ENCODE results near the gene UBE2L5.

UBE2L5 gene

GRCh38 chr13:30406779-30407416 is 15.4 kb upstream of the UBE2L5 start:
- no peak for DNase-seq (ENCODE audit: low spot score)

- DNase-seq (ENCODE audit: low spot score): peak; percentile 92
Observed at GRCh38 chr13:30408319-30409101, 13.8 kb upstream of the UBE2L5 start.

GRCh38 chr13:30409886-30410704 is 12.2 kb upstream of the UBE2L5 start:
- DNase-seq (ENCODE audit: low spot score): peak; percentile 79

GRCh38 chr13:30410705-30411125 is 11.6 kb upstream of the UBE2L5 start:
- no peak for DNase-seq (ENCODE audit: low spot score)

- DNase-seq (ENCODE audit: low spot score): no peak
Observed at GRCh38 chr13:30412346-30412745, 9.9 kb upstream of the UBE2L5 start.

- DNase-seq (ENCODE audit: low spot score): no peak
Observed at GRCh38 chr13:30413842-30414241, 8.5 kb upstream of the UBE2L5 start.

GRCh38 chr13:30415430-30416030 is 6.8 kb upstream of the UBE2L5 start:
- DNase-seq (ENCODE audit: low spot score): no peak

- DNase-seq (ENCODE audit: low spot score): no peak
Observed at GRCh38 chr13:30416471-30416870, 5.8 kb upstream of the UBE2L5 start.

- DNase-seq (ENCODE audit: low spot score): no peak
Observed at GRCh38 chr13:30418075-30418716, 4.1 kb upstream of the UBE2L5 start.

GRCh38 chr13:30418717-30419459 is 3.4 kb upstream of the UBE2L5 start:
- DNase-seq (ENCODE audit: low spot score): no peak

GRCh38 chr13:30421093-30422053 is 920 bp upstream of the UBE2L5 start:
- peak; percentile 93 for DNase-seq (ENCODE audit: low spot score)

GRCh38 chr13:30423891-30424290 is 1.6 kb downstream of the UBE2L5 start:
- no peak for DNase-seq (ENCODE audit: low spot score)

- DNase-seq (ENCODE audit: low spot score): no peak
Observed at GRCh38 chr13:30429235-30429634, 6.9 kb downstream of the UBE2L5 start.

GRCh38 chr13:30429721-30430694 is 7.7 kb downstream of the UBE2L5 start:
- DNase-seq (ENCODE audit: low spot score): peak; percentile 79

- no peak for DNase-seq (ENCODE audit: low spot score)
Observed at GRCh38 chr13:30431269-30431940, 9.1 kb downstream of the UBE2L5 start.

GRCh38 chr13:30435911-30436451 is 13.7 kb downstream of the UBE2L5 start:
- DNase-seq (ENCODE audit: low spot score): no peak

GRCh38 chr13:30437177-30437576 is 14.9 kb downstream of the UBE2L5 start:
- DNase-seq (ENCODE audit: low spot score): no peak

GRCh38 chr13:30438286-30438685 is 16.0 kb downstream of the UBE2L5 start:
- DNase-seq (ENCODE audit: low spot score): no peak

All from AG20443 (cell line).